ENCODE data around the gene RTTN.

GRCh38 chr18:69999656-70000055 is 205.8 kb downstream of the RTTN start:
- TF ChIP-seq CTCF (IDR thresholded peaks at IDR 0.05) (no peak), POLR2A (IDR thresholded peaks at IDR 0.05) (no peak)

Measured in uterus (tissue), 2 donors.